ENCODE measurements around the gene CMTM8. TPM values are rescaled to one million over a fixed set of nuclear protein-coding genes. Genes with fewer than 3 reads are reported as not detected.

CMTM8 gene
- total and polyA plus RNA-seq, 11 donors: 1.7 to 12.1 (median 3.6) TPM

DNA sequence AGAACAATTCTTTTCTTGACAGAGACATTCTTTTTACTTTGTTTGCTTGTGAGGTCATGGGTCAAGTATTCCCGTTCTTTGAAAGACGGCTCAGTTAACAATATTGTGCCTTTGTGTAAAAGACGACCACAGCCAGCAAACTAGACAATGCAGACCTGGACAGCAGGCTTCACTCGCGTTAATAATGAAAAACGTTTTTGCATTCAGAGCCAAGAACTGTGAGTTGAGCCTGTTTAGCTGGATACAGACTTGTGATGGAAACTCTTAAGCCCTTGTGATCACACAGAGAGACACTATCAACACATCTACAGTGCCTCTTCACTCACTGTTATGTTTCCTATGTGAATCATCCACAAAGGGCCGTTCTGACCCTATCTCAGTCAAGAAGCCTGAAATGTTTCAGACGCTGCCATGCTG is 115.9 kb downstream of the CMTM8 start:
- intact Hi-C loops (cut with DNase I): no loop called here
- WGBS, 4 donors: 47 to 61% (median 54%) methylated on average over 8 of the region's 8 CpGs
- no peak overlapping the region for H3K27ac ChIP-seq
- H3K9me3 ChIP-seq: no peaks in the 10 kb centered on the region
- no peak for DNase-seq
- no peak overlapping the region for H3K4me3 ChIP-seq
- peaks cover 0 to 4% (median 0%) of the 10 kb centered on the region in 9 donors for H3K36me3 ChIP-seq
- TF ChIP-seq, protein P1, sequence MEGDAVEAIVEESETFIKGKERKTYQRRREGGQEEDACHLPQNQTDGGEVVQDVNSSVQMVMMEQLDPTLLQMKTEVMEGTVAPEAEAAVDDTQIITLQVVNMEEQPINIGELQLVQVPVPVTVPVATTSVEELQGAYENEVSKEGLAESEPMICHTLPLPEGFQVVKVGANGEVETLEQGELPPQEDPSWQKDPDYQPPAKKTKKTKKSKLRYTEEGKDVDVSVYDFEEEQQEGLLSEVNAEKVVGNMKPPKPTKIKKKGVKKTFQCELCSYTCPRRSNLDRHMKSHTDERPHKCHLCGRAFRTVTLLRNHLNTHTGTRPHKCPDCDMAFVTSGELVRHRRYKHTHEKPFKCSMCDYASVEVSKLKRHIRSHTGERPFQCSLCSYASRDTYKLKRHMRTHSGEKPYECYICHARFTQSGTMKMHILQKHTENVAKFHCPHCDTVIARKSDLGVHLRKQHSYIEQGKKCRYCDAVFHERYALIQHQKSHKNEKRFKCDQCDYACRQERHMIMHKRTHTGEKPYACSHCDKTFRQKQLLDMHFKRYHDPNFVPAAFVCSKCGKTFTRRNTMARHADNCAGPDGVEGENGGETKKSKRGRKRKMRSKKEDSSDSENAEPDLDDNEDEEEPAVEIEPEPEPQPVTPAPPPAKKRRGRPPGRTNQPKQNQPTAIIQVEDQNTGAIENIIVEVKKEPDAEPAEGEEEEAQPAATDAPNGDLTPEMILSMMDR (IDR thresholded peaks at IDR 0.05): no peak
- no peak for TF ChIP-seq POLR2A (IDR thresholded peaks at IDR 0.05)
- no peaks in the 10 kb centered on the region for H3K27me3 ChIP-seq
- peaks cover 0 to 10% (median 0%) of the 10 kb centered on the region in 12 donors for H3K4me1 ChIP-seq
- peak in 1 of 4 donors; percentile 20 for ATAC-seq

DNA sequence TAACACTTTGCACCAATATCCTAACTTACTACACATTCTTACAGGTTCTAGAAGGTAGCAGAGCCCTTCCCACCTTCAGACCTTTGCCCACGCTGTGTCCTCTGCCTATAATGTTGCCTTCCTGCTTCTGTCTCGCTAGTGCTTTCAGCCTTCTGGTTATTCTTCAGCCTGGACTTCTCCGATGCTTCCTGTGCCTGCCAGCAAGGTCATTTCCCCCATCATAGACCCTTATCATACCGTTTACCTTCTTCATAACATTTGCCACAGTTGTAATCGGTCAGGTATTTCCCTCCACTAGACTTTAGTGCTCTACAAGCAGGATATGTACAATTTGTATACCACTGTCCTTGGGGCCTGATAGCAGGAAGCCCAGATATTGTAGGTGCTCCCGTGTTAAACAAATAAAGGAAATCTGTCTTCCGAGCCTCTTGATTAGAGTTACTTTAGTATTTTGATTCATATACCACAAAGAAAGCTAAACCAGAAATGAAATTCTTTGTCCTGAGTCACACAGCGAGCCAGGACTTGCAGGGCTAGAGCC is 117.3 kb downstream of the CMTM8 start:
- no peaks in the 10 kb centered on the region for H3K9me3 ChIP-seq
- H3K27me3 ChIP-seq: no peaks in the 10 kb centered on the region
- TF ChIP-seq, protein P1 (IDR thresholded peaks at IDR 0.05): no peak
- no peak for TF ChIP-seq POLR2A (IDR thresholded peaks at IDR 0.05)
- WGBS, 4 donors: 65 to 75% (median 69%) methylated on average over 8 of the region's 8 CpGs
- H3K27ac ChIP-seq: no peak overlapping the region
- peaks cover 0 to 5% (median 0%) of the 10 kb centered on the region in 9 donors for H3K36me3 ChIP-seq
- ATAC-seq (no peak), DNase-seq (no peak)
- H3K4me3 ChIP-seq: no peak overlapping the region
- intact Hi-C loops (cut with DNase I): no loop called here
- peaks cover 0 to 10% (median 0%) of the 10 kb centered on the region in 12 donors for H3K4me1 ChIP-seq

DNA sequence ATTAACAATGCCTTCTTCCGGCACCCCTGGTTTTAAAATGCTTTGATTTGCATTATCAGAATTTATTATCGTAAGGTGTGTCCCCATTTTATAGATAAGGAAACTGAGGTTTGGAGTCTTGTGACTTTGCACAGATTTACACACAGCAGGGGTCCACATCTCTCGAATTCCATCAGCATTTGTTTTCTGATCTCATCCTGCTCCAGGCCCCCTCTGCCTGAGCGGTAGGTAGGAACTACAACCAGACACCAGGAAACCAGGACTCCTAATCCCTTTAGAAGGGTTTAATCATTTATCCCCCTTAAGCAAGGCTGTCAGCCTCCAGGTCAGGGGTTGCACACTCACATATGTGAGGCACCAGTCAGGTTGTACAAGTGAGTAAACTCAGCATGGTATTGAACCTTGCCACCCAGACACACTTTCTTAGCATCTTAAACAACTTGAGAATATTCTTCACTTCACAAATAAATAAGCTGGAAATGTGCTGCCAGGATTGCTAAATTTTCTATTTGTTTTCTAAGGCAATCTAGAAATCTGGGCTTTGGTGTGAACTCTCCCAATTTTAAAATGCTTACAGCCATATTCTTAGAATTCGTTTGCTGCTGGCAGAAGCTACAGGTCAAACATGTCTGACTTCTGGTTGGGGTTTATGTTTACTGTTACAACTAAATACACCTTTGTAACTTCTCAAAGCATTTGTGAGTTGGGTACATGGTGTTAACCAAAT is 121.4 kb downstream of the CMTM8 start:
- Histone ChIP-seq H3K4me1 (peaks cover 0 to 7% (median 0%) of the 10 kb centered on the region in 12 donors), H3K36me3 (peaks cover 0 to 5% (median 0%) of the 10 kb centered on the region in 9 donors), H3K27ac (no peak overlapping the region), H3K4me3 (no peak overlapping the region), H3K27me3 (no peaks in the 10 kb centered on the region), H3K9me3 (no peaks in the 10 kb centered on the region)
- no peak for ATAC-seq
- 90 to 94% (median 92%) methylated on average over 5 of the region's 5 CpGs for WGBS, 4 donors
- no peak for DNase-seq
- intact Hi-C loops (cut with DNase I): no loop called here
- TF ChIP-seq, protein P1 (IDR thresholded peaks at IDR 0.05): no peak
- no peak for TF ChIP-seq POLR2A (IDR thresholded peaks at IDR 0.05)

DNA sequence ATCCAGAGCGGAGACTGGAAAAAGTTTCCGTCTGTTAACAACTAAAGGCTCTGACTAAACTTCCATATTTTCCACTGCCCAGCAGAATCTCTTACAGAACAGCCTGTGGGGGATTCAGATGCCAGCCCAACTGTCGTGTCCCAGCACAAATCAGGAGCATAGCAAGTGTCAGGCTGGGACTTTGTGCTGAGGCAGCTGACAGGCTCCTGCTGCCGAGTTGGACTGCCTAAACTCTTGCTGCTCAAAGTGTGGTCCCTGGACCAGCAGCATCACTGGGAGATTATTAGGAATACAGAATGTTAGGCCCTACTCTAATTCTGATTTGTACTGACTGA is 122.0 kb downstream of the CMTM8 start:
- H3K27ac ChIP-seq: no peak overlapping the region
- no peaks in the 10 kb centered on the region for H3K9me3 ChIP-seq
- H3K4me3 ChIP-seq: no peak overlapping the region
- H3K36me3 ChIP-seq: peaks cover 0 to 5% (median 0%) of the 10 kb centered on the region in 9 donors
- ATAC-seq: no peak
- no peaks in the 10 kb centered on the region for H3K27me3 ChIP-seq
- TF ChIP-seq, protein P1 (IDR thresholded peaks at IDR 0.05): no peak
- TF ChIP-seq POLR2A (IDR thresholded peaks at IDR 0.05): no peak
- no peak for DNase-seq
- 66 to 73% (median 70%) methylated on average over 4 of the region's 4 CpGs for WGBS, 4 donors
- intact Hi-C loops (cut with DNase I): no loop called here
- peaks cover 0 to 5% (median 0%) of the 10 kb centered on the region in 12 donors for H3K4me1 ChIP-seq
